GM23248 (cell line): ENCODE measurements around the gene ALX3.

Experiments
- EZH2 ChIP-seq: fragments of 200-600 bp; sonication (generic); IDR thresholded peaks from 2 replicates; pipeline ENCODE4 v1.6.1; 2018; ENCODE audit warnings: antibody characterized with exemption, mild to moderate bottlenecking; ENCODE audit not compliant: insufficient read depth, poor library complexity, severe bottlenecking
- EZH2phosphoT487 ChIP-seq: fragments of 200-600 bp; sonication (generic); IDR thresholded peaks from 2 replicates; pipeline ENCODE4 v1.6.1; 2018; ENCODE audit warnings: antibody characterized with exemption, moderate library complexity, mild to moderate bottlenecking, low read depth; ENCODE audit not compliant: insufficient read depth

DNA sequence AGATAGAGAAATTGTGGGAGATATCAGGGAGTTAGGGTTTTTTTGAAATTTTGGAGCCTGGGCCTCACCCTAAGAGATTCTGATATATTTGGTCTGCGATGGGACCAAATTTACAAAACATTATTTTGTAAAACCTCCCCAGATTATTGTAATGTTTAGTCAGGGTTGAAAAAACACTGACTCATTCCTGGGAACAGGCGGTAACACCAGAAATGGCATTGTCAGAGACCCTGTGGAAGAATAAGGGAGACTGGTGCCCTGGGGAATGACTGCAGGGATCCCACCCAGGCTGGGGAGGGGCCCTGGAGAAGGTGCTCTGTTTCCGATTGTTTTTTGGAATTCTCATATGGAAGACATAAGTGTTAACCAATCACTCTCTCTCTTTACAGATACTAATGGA is 49.2 kb downstream of the ALX3 start:
- TF ChIP-seq EZH2 = no peak
- no peak for TF ChIP-seq EZH2phosphoT487
